Stimulated activated CD4-positive, alpha-beta T cell treated with anti-CD3 and anti-CD28 coated beads, TNF-alpha, amount 100 ng/mL, for 24 hours (primary cell): ENCODE results near the gene CCBE1.

Experiments
- DNase-seq, 3 experiments: peaks; one replicate each; pipeline ENCODE4 v3.0.0-alpha.2; 2020; ENCODE audit warnings: low read depth in 3 of 3

CCBE1 gene

GRCh38 chr18:59454909-59455727 lies 242.1 kb downstream of the CCBE1 start:
- DNase-seq, result no peak

DNA sequence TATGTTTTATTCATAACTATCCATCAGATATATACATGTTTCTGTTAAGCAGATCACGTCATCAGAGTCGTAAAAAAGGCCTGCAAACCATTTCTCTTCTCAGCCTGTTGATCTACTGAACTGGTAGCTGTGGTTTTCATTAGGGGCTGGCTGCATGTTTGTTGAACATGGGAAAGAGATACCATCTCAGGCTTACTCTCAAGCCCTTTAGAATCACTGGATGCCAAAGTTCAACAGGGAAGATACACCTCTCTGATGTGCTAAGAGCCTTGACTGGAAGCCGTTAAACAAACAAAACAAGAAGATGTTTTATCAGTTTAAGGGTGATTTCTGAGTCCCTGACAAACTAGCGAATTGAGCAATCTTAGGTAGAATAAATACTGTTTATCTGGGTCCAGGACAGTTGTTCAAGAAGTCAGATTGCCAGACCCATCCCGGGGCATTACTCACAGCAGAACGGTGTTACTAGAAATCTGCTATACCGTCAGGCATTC lies 243.7 kb downstream of the CCBE1 start:
- DNase-seq, result no peak

DNA sequence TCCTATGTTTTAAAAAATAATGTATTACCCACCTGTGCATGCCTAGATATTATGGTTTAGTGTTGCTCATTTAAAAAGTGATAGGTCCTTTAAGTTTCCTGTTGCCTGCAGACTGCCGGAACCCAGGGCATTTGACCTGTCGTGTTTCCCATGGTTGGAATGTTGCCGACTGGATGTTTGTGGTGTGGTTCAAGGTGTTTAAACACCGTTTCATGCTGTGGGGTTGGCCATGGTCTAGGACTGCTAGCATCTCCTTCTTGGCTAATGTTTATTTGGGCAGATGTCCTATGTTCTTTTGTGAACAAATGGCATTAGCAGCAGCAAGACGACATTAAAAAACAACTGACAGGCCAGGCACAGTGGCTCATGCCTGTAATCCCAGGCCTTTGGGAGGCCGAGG lies 245.3 kb downstream of the CCBE1 start:
- DNase-seq, result no peak

- DNase-seq, result no peak
Observed at GRCh38 chr18:59451073-59451472, 246.2 kb downstream of the CCBE1 start.

DNA sequence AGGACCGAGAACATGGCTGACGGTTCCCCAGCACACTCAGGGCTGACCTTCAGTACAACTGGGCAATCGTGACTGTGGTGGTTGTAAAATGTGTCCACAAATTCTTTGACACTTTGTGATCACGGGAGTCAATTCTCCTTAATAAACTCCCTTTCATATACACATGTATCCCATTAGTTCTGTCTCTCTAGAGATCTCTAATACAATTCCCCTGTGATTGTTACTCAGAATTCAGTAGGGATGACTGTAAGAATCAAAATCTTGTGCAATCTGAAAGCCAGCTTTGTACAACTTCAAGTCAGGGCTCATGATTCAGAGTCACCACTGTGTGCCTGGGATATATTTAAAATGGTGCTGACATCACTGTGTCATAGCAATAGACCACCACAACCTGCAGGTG lies 248.7 kb downstream of the CCBE1 start:
- no peak for DNase-seq

GRCh38 chr18:59446012-59446411 lies 251.2 kb downstream of the CCBE1 start:
- DNase-seq, result no peak

DNA sequence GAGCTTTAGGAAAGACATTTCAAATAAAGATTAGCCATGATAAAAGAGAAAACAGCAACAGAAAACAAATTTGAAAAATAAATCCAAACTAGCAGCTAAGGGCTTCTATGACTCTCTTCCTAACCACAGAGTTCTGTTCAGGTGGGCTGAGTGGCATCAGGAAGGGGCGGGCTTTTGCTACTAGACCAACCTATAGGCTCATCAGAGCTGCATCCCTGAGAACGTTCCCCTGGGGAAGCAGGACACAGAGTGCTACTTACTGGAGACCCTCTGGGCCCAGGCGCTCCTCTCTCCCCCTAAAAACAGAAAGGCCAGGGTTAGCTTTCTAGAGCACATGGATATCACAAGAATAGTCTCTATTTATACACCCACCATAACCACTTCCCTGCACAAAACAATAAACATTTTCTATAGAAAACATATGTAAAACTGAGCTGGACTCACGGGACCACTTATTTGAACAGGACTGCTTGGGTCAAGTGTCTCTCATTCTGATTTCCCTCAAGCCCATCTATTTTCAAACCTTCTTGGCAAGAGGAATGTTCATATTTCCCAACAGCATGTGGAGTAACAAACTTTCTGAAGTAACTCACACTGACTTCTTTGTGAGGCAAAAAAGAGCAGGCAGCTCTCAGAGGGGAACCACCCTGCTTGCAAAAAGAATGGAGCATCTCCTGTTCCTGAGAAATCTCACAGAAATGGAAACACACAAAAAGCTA lies 259.2 kb downstream of the CCBE1 start:
- no peak for DNase-seq

DNA sequence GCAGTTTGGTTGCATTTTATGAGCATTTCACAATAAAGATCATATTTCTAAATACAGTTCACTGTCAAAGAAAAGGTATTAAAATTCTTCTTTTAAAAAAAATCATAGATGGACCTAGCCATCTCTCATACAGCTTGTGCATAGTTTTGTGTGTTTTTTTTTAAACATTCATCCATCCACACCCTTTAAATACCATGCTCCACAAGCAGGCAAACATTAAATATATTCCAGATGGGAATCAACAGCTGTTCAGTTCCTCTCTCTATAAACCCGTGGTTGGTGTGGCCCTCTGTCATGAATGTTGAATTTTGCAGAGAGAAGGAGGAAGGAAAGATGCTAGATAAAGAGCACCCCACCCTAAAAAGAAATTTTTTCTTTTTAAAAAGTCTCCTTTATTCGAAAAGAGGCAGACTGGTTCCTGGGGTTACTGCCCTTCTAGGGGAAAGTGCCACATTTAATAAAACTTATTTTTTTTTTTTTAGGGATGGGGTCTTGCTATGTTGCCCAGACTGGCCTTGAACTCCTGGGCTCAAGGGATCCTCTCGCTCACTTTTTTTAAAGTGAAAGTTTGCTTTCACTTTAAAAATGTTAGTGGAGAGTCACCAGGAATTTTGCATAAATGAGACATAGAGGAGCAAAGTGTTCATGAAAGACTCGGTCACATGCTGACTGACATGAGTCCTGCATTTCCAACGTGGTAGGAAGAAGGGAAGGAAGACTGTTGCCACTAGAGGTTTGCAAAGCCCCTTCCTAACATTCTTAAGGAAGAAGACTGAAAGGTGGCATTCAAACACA lies 264.2 kb downstream of the CCBE1 start:
- no peak for DNase-seq

- DNase-seq, result no peak
Observed at GRCh38 chr18:59431131-59431530, 266.1 kb downstream of the CCBE1 start.

GRCh38 chr18:59429608-59430007 lies 267.6 kb downstream of the CCBE1 start:
- DNase-seq, result no peak

DNA sequence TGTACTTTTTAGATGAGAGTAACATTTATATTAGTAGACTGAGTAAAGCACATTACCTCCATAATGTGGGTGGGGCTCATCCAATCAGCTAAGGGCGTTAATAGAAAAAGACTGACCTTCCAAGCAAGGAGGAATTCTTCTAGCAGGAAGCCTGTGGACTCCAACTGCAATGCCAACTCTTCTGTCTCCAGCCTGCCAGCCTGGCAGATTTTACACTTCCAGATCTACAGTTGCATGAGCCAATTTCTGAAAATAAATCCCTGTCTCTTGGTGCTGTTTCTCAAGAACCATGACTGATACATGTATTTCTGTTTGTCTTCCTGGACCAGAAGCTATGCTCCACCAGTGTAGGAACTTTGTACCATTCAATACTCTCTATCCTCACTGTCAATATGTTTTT lies 269.2 kb downstream of the CCBE1 start:
- DNase-seq, result no peak

- DNase-seq, result no peak
Observed at GRCh38 chr18:59426855-59427254, 270.4 kb downstream of the CCBE1 start.

- no peak for DNase-seq
Observed at GRCh38 chr18:59423259-59423658, 274.0 kb downstream of the CCBE1 start.

DNA sequence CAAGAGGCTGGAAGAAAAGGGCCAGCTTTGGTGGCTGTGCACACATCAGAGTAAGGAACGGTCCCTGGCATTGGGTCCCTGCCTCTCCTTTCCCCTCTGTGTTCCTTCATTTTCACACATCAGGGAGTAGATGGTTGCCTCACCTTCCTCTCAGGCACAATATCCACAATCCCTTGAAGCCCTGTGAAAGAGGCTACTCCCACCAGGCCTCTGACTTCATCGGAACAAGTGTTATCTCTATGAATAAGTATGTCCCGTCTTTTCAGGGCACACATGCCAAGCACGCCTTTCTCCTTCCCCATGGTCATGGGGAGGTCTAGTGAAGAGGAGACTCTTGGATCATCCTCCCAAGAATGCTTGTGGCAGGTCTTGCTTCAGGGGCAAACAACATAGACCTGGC lies 277.0 kb downstream of the CCBE1 start:
- no peak for DNase-seq

- DNase-seq, result no peak
Observed at GRCh38 chr18:59419386-59419785, 277.8 kb downstream of the CCBE1 start.

DNA sequence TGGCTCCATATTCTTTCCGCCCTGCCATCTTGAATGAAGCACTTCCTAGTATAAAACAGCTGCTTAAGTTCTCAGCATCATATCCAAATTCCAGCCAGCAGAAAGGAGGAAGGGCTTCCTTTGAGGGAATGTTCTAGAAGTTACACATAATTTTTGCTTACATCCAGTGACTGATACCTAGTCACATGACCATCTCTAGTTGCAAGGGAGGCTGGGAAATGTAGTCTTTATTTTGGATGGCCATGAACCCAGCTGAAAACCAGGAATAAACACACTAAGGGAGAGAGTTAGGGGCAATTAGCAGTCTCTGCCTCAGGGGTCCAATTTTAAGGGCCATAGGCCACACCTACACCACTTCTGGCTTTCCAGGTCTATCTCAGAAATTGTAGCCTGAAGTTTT lies 280.4 kb downstream of the CCBE1 start:
- no peak for DNase-seq

DNA sequence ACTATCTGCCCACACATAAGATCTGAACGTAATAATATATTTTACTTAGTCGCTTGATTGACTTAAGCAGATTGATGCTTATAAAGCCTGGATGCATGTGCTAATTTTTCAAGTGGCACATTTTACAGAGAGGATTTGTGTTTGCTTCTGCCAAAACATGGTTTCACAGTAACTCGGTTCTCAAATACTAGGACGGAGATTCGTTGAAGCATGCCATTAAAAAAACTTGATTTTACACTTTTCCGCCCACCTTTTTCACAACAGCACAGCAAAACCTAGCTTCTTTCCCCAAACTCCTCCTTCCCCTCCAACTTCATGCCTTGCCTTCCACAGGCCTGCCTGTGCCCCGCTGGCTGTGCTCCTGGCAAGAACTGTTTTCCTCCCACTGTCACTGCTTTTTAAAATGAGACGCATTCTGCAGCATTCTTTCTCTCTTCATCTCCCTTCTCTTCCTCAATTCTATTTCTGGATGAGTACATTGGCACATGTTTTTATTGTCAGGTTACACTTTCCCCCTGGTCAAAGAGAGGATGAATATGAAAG lies 283.0 kb downstream of the CCBE1 start:
- DNase-seq, result no peak

- peak; percentile 43 to 68 (median 49) for DNase-seq
Observed at GRCh38 chr18:59402432-59403090, 294.7 kb downstream of the CCBE1 start.

DNA sequence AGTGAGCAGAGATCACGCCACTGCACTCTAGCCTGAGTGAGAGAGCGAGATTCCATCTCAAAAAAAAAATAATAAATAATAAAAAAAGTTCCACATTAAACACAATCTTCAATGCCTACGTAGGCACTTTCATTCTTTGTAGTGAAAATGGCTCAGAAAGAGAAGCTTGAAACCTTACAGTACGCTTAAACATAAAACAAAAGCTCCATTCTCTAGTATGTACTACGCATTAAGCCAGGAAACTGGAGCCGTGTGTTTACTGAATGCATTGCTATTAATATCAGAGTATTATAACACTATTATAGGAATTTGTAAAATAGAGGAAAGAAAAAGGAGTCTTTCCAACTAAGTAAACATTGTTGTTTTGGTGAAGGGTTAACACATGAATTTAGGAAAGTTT lies 296.8 kb downstream of the CCBE1 start:
- no peak for DNase-seq

- DNase-seq, result no peak
Observed at GRCh38 chr18:59395226-59396175, 301.7 kb downstream of the CCBE1 start.
